ENCODE results near the gene MEPCE. TPM values are rescaled to one million over a fixed set of nuclear protein-coding genes. Genes with fewer than 3 reads are reported as not detected.
A peak's percentile ranks its signal among the peaks of the same experiment; 100 is the strongest.

The MEPCE gene
- total and polyA plus RNA-seq, 9 of the 15 experiments (the other 6 are each of a cell fraction or from before 2014, with no cell fraction given): 10.9 to 76.3 (median 44.1) TPM

DNA sequence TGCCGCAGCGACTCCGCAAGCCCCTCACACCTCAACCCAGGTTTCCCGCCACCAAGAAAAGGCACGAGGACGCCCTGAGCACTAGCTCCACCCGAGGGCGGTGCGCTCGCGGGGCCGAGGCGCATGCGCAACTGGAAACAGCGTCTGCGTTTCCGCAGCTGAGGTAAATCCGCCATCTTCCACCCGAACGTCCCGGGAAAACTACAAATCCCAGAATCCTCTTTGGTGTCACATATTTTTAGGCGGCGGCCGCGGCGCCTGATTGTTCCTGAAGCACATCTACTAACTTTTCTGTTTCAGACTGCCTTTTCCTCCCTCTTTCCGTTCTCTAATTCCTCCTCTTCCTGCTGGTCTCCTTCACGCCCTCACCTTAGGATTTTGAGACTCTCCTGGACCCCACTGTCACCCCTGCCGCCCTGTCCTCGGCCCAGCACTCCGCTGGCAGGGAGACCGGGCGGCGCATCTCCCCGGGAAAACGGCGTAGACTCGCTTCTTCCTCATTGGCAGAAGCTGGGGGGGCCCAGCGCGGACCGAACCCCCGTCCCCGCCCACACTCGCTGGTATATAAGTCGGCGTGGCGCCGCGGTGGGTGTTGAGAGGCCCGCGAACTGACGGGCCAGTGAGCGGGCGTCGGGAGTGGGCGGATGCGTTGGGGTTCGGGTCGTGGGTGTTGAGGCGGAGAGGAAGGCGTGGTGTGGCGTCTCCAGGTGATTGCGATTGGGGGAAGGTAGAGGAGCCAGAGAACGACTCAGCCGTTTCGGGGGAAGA, 1.2 kb upstream of the MEPCE start, which contains the start of gene ZCWPW1 (continued):
- TF ChIP-seq, protein P1, sequence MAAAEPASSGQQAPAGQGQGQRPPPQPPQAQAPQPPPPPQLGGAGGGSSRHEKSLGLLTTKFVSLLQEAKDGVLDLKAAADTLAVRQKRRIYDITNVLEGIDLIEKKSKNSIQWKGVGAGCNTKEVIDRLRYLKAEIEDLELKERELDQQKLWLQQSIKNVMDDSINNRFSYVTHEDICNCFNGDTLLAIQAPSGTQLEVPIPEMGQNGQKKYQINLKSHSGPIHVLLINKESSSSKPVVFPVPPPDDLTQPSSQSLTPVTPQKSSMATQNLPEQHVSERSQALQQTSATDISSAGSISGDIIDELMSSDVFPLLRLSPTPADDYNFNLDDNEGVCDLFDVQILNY (CRISPR knock-in tag; IDR thresholded peaks at IDR 0.05): peak; percentile 99; the same call in 1 of the 2 replicates
- TF ChIP-seq, protein P2, sequence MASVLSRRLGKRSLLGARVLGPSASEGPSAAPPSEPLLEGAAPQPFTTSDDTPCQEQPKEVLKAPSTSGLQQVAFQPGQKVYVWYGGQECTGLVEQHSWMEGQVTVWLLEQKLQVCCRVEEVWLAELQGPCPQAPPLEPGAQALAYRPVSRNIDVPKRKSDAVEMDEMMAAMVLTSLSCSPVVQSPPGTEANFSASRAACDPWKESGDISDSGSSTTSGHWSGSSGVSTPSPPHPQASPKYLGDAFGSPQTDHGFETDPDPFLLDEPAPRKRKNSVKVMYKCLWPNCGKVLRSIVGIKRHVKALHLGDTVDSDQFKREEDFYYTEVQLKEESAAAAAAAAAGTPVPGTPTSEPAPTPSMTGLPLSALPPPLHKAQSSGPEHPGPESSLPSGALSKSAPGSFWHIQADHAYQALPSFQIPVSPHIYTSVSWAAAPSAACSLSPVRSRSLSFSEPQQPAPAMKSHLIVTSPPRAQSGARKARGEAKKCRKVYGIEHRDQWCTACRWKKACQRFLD (CRISPR knock-in tag; IDR thresholded peaks at IDR 0.05): no peak
- TF ChIP-seq MTA2 (IDR thresholded peaks at IDR 0.05; ENCODE audit: low read depth): peak; percentile 58
- TF ChIP-seq MEF2D (tag; conservative IDR thresholded peaks at IDR 0.05; ENCODE audit: low read depth): peak; percentile 50; the same call in 1 of the 2 replicates
- peak; percentile 57 for TF ChIP-seq SMAD1 (IDR thresholded peaks at IDR 0.05; ENCODE audit: low read depth, low read length, partially characterized antibody)
- TF ChIP-seq ETV1 (tag; conservative IDR thresholded peaks at IDR 0.05; ENCODE audit: low read depth): 0 out of 2 replicates have a peak, but pooled peaks have one; percentile 37
- TF ChIP-seq, protein P3, sequence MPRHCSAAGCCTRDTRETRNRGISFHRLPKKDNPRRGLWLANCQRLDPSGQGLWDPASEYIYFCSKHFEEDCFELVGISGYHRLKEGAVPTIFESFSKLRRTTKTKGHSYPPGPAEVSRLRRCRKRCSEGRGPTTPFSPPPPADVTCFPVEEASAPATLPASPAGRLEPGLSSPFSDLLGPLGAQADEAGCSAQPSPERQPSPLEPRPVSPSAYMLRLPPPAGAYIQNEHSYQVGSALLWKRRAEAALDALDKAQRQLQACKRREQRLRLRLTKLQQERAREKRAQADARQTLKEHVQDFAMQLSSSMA (CRISPR knock-in tag; IDR thresholded peaks at IDR 0.05): peak; percentile 94
- TF ChIP-seq OTX1 (CRISPR knock-in tag; IDR thresholded peaks at IDR 0.05): peak; percentile 98
- no peak for TF ChIP-seq ZNF174 (CRISPR knock-in tag; IDR thresholded peaks at IDR 0.05)
- peak; percentile 96; the same call in 1 of the 2 replicates for TF ChIP-seq SRSF1 (IDR thresholded peaks at IDR 0.05; ENCODE audit: low read depth, low read length)
- TF ChIP-seq, protein P4, sequence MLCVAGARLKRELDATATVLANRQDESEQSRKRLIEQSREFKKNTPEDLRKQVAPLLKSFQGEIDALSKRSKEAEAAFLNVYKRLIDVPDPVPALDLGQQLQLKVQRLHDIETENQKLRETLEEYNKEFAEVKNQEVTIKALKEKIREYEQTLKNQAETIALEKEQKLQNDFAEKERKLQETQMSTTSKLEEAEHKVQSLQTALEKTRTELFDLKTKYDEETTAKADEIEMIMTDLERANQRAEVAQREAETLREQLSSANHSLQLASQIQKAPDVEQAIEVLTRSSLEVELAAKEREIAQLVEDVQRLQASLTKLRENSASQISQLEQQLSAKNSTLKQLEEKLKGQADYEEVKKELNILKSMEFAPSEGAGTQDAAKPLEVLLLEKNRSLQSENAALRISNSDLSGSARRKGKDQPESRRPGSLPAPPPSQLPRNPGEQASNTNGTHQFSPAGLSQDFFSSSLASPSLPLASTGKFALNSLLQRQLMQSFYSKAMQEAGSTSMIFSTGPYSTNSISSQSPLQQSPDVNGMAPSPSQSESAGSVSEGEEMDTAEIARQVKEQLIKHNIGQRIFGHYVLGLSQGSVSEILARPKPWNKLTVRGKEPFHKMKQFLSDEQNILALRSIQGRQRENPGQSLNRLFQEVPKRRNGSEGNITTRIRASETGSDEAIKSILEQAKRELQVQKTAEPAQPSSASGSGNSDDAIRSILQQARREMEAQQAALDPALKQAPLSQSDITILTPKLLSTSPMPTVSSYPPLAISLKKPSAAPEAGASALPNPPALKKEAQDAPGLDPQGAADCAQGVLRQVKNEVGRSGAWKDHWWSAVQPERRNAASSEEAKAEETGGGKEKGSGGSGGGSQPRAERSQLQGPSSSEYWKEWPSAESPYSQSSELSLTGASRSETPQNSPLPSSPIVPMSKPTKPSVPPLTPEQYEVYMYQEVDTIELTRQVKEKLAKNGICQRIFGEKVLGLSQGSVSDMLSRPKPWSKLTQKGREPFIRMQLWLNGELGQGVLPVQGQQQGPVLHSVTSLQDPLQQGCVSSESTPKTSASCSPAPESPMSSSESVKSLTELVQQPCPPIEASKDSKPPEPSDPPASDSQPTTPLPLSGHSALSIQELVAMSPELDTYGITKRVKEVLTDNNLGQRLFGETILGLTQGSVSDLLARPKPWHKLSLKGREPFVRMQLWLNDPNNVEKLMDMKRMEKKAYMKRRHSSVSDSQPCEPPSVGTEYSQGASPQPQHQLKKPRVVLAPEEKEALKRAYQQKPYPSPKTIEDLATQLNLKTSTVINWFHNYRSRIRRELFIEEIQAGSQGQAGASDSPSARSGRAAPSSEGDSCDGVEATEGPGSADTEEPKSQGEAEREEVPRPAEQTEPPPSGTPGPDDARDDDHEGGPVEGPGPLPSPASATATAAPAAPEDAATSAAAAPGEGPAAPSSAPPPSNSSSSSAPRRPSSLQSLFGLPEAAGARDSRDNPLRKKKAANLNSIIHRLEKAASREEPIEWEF (CRISPR knock-in tag; IDR thresholded peaks at IDR 0.05): 0 out of 2 replicates have a peak, but pooled peaks have one; percentile 29
- no peak for TF ChIP-seq ZNF134 (CRISPR knock-in tag; conservative IDR thresholded peaks at IDR 0.05)
- TF ChIP-seq ARID1B (IDR thresholded peaks at IDR 0.05): peak; percentile 79
- TF ChIP-seq, protein P5, sequence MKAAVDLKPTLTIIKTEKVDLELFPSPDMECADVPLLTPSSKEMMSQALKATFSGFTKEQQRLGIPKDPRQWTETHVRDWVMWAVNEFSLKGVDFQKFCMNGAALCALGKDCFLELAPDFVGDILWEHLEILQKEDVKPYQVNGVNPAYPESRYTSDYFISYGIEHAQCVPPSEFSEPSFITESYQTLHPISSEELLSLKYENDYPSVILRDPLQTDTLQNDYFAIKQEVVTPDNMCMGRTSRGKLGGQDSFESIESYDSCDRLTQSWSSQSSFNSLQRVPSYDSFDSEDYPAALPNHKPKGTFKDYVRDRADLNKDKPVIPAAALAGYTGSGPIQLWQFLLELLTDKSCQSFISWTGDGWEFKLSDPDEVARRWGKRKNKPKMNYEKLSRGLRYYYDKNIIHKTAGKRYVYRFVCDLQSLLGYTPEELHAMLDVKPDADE (conservative IDR thresholded peaks at IDR 0.05; ENCODE audit: control insufficient read depth, low read depth, low read length): peak; percentile 26
- TF ChIP-seq TAF9B (IDR thresholded peaks at IDR 0.05; ENCODE audit: partially characterized antibody): peak; percentile 75
- TF ChIP-seq NFE2L1 (tag; IDR thresholded peaks at IDR 0.05; ENCODE audit: borderline replicate concordance, low read depth): no peak
- TF ChIP-seq ZNF253 (CRISPR knock-in tag; conservative IDR thresholded peaks at IDR 0.05): 0 out of 2 replicates have a peak, but pooled peaks have one; percentile 65
- no peak for TF ChIP-seq CREBBP (IDR thresholded peaks at IDR 0.05; ENCODE audit: low read depth, low read length)
